Retina (tissue), 1 donor: Measurements from ENCODE around the gene EXOSC9.

Source experiments
- DNase-seq: peaks from one replicate; pipeline ENCODE4 v3.0.0-alpha.2; 2016

The EXOSC9 gene

DNA sequence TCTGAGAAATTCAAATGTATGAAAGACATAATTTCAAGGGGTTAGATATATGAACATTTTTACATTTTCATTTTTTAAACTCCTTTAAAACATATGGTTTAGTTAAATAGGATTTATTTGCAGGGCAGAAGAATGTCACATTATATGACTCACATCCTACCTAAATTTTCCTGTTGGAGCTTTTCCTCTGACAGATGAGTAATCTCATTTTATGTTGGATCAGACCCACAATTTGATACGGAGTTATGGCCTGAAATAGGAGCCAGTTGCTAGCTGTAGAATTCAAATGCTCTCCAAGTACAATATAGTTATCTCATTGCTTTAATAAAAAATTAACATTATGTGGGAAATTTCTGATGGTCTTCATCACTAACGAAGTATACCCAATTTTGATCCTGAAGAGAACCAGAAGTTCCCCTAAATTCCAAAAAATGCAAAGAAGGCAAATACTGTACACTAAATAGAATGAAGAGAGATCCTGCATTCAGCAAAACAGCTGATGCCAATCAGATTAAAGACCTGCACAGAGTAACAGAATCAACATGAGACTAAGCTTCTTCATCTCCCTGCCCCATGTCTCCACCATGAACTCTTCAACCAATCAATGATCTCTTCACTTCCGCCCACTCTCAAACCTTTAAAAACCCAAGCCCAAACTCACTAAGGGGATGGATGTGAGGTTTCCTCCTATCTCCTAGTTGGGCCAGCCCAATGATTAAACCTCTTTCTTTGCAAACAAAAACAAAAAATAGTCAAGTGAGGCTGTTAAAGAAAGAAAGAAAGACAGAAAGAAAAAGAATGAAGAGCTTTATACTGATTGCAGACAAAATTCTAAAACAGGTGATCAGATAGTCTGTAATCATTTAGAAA lies 10.9 kb upstream of the EXOSC9 start:
- DNase-seq = no peak

DNA sequence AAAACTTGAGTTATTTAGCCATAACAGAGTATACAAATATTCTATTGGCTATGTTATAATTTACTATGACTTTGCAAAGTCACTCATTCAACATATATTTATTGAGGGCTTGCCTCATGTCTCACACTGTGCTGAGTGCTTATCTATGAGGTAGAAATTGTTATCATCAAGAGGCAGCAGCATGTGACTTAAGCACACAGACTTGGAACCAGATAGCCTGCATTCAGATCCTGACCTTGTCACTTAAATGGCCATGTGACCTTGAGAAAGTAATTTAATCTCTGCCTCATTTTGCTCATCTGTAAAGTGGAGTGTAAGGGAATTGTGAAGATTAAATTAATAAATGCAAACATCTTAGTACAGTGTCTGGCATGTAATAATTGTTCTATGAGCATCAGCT lies 10.1 kb upstream of the EXOSC9 start:
- DNase-seq = no peak

DNA sequence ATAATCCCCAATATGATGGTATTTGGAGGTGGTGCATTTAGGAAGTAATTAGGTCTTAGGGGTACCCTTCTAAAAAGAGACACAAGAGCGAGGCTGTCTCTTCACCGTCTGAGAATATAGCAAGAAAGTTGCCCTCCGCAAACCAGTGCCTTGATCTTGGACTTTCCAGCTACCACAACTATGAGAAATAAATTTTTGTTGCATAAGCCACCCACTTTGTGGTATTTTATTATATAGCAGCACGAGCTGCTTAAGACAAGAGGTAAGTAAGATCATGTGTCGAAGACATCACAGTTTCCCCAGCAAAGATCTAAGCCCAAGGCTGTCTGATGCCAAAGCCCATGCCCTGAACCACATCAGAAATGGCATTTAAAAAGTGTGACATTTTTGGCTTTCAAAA lies 9.6 kb upstream of the EXOSC9 start:
- DNase-seq = no peak

DNA sequence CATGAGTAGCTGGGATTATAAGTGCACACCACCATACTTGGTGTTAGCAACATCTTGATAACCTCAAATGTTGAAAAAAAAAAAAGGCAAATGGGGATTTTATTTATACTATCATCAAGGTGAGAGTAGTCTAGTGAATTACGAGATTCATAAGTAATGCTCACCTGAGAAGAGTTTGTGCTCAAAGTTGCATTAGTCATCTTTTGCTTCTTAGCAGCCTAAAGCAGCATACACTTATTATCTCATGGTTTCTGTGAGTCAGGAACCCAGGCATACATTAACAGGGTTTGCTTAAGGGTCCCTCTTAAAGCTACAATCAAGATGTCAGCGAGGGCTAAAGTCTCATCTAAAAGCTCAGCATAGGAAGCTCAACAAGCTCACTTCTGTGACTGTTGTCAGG lies 8.2 kb upstream of the EXOSC9 start:
- DNase-seq = no peak

DNA sequence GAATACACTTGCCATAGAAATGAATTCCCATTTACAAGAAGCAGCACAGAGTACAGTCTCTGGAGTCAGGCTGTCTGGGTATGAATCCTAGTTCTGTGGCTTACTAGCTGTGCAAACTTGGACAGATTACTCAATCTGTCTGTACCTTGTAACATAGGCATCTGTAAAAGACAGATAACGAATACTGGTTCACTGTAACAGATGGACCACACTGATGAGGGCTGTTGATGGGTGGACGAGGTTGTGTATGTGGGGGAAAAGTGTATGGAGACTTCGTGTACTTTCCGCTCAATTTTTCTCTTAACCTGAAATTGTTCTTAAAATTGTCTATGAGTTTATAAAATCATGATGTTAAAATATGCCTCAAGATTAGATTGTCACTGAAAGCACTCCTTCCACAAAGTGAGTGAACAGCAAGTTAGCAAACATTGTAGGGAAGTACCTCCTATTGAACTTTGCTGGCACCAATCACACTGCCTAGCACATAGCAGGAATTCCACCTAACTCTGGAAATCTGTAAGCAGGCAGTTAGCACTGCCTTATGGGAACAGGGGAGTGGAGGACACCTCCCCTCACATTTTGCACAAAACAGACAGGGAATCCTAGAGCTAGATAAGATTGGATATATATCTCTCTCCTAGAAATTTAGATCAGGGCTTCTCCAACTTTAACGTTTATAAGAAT lies 6.5 kb upstream of the EXOSC9 start:
- no peak for DNase-seq

DNA sequence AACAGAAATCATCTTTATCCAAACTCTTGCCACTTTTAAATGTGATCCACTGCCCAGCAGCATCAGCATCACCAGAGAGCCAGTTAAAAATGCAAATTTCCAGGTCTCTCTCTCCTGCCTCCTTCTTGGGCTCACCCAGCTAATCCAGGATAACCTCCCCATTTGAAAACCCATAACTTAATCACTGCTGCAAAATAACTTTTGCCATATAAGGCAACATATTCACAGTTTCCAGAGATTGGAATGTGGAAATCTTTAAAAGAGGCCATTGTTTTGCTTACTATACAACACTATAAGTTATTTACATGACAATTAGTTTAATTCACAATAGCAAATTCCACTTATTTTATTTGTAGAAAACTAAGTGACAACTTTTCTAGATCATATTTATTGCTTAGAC lies 4.8 kb upstream of the EXOSC9 start:
- no peak for DNase-seq

DNA sequence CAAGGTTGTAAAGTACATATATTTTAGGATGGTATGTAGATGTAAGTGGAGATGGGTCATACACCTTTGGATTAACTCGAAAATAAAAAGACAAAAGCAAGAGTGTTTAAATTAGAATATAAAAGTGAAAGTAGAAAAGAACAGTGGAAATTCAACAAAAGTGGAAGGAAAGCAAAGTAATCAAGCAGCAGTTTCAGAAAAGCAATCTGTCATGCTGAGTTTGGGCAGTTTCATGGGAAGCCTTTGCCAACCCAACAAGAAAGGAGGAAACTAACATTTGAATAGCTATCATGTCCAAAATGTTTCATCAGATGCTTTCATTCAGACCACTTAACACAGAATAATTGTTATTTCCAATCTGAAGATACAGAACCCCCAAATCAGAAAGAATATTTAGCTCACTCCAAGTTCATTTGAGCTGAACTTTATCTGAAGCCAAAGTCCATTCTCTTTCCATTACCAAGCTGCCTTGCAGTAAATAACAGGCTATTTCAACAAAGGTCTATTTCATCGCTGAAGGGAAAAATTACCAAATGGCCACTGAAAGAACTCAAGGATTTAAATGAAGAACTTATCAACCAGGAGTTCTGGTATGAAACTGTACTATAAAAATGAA lies 1.8 kb upstream of the EXOSC9 start:
- no peak for DNase-seq

DNA sequence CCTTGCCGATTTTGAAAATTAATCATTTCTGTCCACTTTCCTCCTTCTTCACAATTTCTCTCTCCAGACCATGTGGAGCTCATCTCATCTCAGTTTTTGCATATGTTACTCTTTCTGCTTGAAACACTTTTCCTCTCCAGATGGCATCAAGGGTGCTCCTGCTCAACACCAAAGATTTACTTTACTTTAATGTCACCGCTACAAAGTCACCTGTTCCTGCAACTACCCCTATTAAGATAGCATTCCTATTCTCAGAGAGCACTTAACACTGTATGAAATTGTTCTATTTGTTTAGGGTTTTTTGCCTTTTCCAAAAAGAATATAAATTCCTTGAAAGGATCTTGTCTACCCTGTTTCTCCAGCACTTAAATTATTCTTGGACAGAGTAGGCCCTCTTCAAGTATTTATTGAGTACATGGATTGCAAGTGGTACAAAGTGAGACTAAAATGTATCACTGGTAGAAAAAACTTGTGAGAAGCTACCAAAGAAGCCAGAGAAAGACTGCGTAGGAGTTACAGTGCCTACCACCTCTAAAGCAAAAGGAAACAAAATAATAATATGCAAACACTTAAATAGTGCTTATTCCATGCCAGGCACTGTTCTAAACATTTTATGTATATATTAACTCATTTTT lies 1.1 kb upstream of the EXOSC9 start:
- no peak for DNase-seq

DNA sequence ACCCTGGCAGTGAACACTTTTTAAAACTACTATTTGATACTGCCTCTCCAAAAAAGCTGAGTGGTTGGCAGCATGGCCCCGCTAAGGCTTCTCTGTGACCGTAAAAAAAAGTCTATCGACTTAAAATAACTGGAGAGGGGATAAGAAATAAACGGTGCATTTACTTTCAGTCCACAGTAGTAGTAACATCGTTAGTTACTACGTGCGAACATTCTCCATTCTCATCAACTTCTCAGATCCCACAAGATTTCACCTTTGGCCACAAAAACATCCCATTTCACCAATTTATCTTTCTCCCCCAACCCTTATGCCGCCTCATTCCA lies 524 bp upstream of the EXOSC9 start:
- DNase-seq = no peak

DNA sequence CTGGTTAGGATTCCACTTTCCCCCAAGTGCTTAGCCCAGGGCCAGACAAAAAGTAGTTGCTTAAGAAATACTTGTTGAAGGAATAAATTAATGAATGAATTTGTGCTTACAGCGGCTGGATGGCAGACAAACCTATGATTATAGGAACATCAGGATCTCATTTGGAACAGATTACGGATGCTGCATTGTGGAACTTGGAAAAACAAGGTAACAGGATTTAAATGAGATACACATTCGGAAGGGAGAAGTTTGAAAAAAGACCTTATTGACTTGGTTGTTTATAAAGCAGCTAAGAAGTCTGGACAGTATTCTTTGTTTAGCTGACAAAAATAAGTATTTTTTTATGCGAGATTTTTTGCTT lies 572 bp downstream of the EXOSC9 start:
- DNase-seq = peak; percentile 9

DNA sequence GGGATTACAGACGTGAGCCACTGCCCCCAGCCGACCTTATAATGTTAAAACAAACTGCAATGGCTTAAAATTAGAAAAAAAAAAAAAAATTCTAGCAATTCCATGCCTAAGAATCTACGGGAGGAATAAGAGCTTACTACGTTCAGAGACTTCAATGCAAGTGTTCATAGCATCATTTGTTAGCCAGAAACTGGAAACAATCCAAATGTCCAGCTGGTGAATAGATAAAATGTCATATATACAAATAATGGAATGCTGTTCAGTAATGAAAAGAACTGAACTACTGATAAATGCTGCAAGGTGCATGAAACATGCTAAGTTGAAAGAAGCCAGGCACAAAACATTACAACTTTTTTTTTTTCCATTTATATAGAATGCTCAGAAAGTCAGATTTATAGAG lies 5.3 kb downstream of the EXOSC9 start:
- DNase-seq = no peak

DNA sequence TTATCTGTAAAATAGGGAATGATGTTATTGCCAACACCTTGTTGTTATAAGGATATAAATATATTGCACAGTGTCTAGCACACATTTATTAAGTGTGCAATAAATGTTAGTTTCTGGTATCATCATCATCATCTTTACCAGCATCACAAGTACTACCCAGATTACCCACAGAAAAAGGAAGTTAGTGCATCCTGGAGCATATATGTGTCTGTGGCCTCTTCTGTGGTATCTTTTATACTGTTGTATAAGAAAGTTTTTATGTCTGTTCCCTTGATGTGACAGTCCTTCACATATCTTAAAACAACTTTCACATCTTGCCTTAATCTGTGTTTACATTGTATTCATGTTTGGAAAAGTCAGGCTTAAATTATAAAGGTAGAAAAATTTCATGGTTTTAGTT lies 10.0 kb downstream of the EXOSC9 start:
- no peak for DNase-seq

DNA sequence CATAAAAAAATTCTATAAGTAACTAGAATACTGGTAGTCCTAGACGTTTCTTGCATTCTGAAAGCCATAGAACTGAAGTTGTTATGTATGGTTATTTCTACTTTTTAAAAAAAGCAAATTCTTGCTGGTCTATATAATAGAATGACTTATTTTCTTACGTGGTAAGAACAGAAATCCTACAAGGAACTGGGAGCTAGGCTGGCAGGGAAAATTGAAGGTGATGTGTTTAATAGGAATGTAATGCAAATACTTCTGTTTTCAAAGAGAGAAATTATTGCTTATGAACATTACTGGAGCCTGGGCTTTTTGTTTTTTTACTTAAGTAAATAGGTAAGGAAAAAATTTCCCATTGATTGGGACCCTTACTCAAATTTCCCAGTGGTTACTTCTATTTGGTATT lies 13.6 kb downstream of the EXOSC9 start:
- no peak for DNase-seq

DNA sequence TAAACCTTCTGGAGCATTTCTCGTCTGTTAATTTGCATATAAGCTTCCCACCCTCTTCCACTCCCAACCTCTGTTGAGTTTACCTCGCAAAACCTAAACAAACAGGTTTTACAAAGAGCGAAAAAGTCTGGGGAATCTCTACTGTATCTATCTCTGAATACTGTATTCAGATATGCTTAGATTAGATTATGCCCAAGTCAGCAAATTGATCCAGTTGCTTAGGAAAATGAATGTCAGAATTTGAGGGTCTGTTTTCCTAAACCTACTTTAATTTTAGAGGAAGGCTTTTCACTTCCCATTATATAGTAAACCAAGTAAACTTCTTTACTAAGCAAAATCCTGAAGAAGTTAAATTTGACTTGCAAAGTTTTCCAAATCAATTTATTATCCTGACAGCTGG lies 15.9 kb downstream of the EXOSC9 start:
- no peak for DNase-seq

DNA sequence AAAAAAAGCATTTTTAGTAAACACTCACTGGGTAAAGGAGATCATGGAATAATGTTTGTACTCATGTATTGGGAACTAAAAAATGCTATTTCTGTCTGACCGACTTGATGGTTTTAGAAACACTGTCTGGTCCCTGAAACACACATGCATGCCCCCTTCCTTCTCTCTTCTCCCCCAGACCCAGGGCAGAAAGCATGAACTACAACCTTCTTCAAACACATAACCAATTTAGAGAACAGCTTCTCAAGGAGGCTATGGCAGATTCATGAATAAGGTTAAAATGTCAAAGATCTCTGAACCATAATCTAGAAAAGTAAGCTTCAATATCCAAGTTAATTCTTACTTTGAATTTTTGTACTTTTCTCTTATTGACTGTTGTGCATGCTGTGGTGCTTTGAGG lies 16.6 kb downstream of the EXOSC9 start:
- DNase-seq = no peak

DNA sequence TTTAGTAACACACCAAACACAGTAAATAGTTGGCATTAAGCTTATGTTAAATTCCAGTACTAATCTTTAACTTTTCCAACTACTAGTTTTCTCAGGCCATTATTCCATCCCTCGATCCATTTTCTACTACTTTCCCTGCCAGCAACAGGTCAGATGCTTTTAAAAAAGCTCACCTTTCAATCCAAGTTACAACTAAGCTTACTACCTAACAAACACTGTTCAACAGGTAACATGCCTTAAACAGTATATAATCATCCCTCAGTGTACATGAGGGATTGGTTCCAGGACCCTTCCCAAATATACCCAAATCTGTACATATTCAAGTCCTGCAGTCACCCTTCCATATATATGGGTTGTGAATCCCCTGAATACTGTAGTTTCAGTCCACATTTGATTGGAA lies 17.1 kb downstream of the EXOSC9 start:
- DNase-seq = no peak

DNA sequence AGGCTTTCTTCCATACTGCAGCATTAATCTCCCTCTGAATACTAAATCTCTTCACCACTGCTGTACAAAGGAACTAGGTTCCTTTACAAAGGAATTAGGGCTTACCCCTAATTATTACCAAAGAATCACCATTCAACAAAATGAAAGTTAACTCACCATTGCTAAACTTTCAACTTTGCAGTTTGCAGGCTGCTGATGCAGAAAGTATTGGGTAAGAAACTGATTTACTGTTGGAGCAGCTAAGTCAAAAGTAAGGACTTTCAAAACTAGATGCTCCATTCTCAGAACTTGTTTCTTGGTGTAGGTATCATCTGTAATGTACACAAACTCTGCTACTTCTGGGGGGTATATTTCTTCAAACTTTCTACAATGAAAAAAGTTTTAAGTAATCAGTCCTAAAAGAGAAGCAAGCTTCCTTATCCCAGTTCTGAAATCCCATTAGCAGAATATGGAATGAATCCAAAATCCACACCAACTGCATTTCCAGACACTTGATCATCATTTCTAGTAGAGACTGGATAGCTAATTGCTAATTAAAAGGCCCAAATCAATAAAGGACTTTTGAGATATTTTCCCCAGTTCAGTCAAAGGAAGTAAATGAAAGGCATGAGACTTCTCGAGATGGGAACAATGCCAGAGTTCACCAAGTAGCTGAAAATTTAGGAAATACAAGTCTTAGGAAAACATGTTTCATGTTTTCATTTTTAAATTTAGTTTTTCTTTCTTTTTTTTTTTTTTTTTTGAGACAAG lies 18.3 kb downstream of the EXOSC9 start:
- DNase-seq = no peak

DNA sequence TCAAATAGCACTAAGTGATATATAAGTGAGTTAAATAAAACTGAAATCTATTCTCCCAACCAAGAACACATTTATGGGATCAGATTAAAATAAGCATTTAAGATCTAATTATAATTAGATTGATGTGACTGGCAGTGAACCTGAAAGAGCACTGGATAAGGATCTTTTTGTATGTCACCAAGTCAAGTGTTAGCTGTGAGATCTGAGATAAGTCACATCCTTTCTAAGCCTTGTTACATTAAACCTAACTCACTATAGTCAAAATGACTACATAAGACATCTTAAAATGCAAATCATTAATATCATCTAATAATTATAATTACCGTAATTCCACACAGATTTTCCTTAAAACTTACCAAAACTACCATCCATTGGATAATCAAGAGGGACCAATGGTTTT lies 20.9 kb downstream of the EXOSC9 start:
- no peak for DNase-seq

DNA sequence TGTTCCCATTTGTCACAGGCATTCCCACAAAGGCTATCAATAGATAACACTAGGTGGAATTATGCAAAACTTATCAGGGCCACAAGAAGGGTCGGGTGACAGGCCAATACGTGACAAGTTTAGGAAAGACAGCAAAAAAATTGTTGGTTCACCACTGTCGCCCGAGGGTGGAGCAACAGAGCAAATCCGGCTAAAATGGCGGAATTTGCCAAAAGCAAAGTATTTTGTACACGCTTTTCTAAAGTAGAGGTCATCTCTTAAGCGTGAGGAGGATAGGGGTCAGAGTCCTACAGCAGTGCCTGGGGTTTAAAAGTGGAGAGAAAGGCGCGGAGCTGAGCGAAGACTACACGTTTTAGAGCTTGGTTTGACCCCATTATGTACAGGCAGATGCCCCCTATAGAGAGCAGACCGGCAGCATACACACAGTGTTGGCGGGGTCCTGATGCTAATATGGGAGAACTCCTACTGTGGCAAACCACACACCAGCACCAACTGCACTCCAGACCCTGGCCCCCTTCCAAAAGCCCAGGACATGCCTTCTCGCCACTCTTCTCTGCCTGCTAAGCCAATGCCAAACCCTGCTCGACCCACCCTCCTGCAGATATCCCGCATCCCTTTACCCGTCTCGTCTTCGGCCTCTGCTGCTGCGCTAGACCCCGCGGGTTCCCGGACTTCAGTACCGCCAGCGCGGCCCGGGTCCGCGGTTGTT lies 21.8 kb downstream of the EXOSC9 start:
- DNase-seq = peak; percentile 59

DNA sequence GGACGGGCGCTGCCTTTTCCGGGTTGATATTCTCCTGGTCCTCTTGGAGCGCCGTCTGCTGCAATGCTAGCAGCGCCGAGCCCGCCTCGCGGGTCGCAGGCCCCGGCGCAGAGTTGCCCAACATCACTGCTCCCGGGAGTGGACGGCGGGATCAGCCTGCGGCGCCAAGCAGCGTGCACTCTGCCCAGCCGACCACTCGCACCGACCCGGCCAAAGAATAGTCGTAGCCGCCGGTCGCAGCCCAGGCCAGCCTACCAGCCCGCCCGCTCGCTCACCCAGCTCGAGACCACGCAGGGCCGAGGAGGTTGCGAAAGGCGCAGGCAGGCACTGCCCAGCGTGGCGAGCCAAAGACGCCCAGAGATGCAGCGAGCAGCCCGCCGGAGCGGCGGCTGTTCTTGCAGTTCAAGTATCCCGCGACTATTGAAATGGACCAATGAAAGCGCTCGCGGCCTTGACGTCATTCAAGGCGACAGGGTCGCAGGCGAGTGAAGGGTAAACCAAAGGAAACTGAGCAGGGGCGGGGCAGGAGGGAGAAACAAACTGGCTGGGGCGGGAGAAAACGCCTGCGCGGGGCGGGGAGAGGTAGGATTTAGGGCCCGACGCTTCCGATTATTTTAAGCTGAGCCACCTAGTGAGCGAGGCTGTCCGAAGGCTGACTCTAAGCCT lies 22.5 kb downstream of the EXOSC9 start, which contains the start of gene CCNA2:
Gene CCNA2 (minus strand): TSS at position 379 of the 666 bp plus-strand sequence. CDS start 255 bp downstream, at position 124.
- peak; percentile 95 for DNase-seq

DNA sequence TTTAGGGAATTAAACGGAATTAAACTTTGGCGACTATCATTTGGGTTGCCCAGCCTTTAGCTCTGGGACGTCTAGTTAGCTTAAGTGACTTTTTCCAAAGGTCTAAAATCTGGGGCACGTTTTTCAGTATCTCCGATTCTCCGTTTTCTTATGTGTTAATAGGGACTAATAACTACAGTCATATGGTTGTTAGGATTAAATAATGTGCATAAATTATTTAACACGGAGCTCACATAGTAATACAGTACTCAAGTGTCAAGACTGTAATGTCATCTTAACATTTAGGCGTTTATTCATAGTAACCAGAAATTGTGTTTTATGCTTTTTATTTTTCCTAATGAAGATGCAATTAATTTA lies 23.0 kb downstream of the EXOSC9 start:
- DNase-seq = no peak

DNA sequence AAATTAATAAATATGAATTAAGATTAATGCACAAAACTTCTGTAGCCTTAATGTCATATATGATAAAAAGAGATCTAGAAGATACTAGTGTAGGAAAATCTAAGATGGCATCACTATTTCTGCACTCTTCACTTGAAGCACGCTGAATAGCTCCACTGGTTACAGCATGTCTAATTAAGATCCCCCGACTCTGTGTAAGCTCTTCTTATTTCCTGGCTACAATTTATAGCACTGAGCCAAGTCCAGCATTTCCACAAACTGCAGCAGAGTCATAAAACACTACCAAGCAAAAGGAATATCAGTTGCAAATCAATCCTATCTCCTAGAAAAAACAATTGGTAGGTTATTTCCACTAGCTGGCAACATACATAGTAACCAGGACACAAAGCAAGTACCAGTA lies 23.8 kb downstream of the EXOSC9 start:
- no peak for DNase-seq
